LNCaP clone FGC (cell line): Measurements from ENCODE around the gene PAQR4.

Experiments
- DNase-seq: peaks from one replicate; pipeline ENCODE4 v3.0.0-alpha.2; 2011; ENCODE audit warnings: low read depth
- H3K4me3 ChIP-seq: 2 replicates; pipeline ENCODE4 v1.5.1; 2011; ENCODE audit warnings: mild to moderate bottlenecking, low read depth, low read length, control low read depth
- CTCF ChIP-seq: IDR thresholded peaks from 2 replicates; pipeline ENCODE4 v1.5.1; 2012; ENCODE audit warnings: mild to moderate bottlenecking; ENCODE audit not compliant: control insufficient read depth, insufficient read depth; ENCODE audit errors: extremely low read depth

Gene PAQR4

GRCh38 chr16:2992383-2993081 lies 23.4 kb downstream of the PAQR4 start:
- no peak overlapping the region for H3K4me3 ChIP-seq
- DNase-seq = no peak
- TF ChIP-seq CTCF = no peak

GRCh38 chr16:2996298-2996697 lies 27.1 kb downstream of the PAQR4 start:
- DNase-seq = no peak
- no peak for TF ChIP-seq CTCF
- no peak overlapping the region for H3K4me3 ChIP-seq

- no peak overlapping the region for H3K4me3 ChIP-seq
- TF ChIP-seq CTCF = no peak
- no peak for DNase-seq
Measured at GRCh38 chr16:2999929-3000328, 30.8 kb downstream of the PAQR4 start.

GRCh38 chr16:3000540-3000939 lies 31.4 kb downstream of the PAQR4 start:
- no peak overlapping the region for H3K4me3 ChIP-seq
- no peak for TF ChIP-seq CTCF
- no peak for DNase-seq

GRCh38 chr16:3001316-3001715 lies 32.2 kb downstream of the PAQR4 start:
- H3K4me3 ChIP-seq = no peak overlapping the region
- no peak for DNase-seq
- no peak for TF ChIP-seq CTCF

GRCh38 chr16:3003582-3004270 lies 34.6 kb downstream of the PAQR4 start:
- peak; percentile 98 for DNase-seq
- H3K4me3 ChIP-seq = peak overlapping the region; percentile 23
- TF ChIP-seq CTCF = peak; percentile 74
